HG03520 (cell line): ENCODE measurements around the gene KAZN.

ENCODE experiments used
- ATAC-seq: cut with Tn5 transposase; IDR thresholded peaks from one replicate; pipeline ENCODE4 v1.9.1; 2021; ENCODE audit warnings: mild to moderate bottlenecking, moderate library complexity; ENCODE audit not compliant: unreplicated experiment

The KAZN gene

DNA sequence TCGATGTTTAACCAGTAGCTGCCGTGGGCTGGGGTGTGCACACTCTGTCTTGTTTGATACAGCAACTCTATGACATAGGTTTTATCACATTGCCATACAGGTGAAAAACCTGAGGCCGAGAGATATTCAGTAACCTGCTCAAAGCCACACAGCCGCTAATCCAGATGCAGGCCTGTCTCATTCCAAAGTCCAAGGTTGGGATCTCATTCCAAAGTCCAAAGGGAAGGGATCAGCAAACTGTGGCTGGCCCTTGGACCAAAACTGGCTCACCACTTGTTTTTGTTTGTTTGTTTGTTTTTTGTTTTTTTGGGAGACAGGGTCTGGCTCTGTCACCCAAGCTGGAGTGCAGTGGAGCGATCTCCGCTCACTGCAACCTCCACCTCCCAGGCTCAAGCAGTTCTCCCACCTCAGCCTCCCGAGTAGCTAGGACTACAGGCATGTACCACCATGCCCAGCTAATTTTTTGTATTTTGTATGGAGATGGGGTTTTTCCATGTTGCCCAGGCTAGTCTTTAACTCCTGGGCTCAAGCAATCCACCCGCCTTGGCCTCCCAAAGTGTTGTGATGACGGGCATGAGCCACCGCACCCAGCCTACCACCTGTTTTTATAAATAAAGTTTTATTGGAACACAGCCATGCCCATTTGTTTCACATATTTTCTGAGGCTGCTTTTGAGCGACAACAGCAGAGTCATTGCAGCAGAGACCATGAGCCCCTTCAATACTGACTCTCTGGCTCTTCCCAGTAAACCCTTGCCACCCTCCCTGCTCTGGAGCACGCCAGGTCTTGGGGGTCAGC lies 391.6 kb downstream of the KAZN start:
- ATAC-seq, result no peak

DNA sequence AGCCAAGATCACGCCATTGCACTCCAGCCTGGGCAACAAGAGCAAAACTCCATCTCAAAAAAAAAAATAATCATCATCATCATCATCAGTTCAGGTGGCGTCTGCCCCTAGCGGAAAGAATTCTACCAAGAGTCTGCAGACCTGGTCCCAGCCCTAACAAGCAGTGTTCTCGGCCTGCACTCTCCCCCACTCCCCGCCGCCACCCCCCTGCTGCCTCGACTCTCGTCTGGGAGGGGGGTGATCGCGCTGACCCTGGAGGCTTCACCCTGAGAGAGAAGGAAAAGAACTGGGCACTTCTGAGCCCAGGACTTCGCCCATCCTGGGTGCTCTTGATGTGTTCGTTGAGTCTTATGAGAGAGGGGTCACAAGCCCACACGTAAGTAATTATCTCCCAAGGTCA lies 394.9 kb downstream of the KAZN start:
- ATAC-seq, result no peak

DNA sequence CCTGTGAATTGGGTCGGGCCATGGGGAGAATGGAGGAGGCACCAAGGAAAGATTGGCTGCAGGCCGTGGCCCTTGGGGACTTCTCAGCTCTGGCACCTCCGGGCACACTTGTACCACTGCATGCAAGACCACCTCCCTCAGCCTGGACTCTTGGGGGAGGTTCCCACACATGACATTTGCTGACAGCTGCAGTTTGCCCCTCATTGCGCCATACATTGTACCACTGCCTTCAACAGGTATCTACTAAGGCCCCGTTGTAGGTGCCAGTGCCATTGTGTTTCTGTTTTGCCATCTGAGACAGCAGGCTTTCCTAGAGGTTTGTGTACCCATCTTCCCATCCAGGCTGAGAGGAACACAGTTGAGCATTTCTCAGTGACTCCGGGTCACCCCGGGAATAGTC lies 395.7 kb downstream of the KAZN start:
- ATAC-seq, result no peak

DNA sequence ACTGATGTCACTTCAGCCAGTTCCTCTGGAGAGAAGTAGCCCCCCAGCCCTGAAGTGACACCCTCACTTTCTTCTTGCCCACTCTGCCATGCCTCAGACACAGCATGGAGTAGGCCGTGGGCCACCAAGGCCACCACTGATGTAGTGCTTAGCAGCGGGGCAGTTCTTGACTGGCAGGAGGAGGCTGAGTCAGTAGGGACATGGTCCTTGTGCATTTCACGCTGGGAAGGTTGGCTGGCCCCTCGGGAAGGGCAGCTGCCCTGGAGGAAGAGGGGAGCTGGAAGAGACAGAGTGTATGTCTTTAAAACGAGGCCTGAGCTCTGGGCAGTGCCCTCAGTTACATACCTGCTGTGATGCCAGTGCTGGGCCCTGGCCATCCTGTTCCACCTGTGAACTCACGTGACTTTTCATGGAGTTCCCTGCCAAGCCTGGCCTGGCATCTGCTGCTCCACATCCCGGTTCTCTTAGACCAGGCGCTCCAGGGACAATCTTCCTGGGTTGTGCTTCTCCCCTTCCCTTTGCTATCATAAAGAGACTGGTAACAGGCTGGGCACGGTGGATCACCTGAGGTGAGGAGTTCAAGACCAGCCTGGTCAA lies 396.5 kb downstream of the KAZN start:
- ATAC-seq, result no peak

DNA sequence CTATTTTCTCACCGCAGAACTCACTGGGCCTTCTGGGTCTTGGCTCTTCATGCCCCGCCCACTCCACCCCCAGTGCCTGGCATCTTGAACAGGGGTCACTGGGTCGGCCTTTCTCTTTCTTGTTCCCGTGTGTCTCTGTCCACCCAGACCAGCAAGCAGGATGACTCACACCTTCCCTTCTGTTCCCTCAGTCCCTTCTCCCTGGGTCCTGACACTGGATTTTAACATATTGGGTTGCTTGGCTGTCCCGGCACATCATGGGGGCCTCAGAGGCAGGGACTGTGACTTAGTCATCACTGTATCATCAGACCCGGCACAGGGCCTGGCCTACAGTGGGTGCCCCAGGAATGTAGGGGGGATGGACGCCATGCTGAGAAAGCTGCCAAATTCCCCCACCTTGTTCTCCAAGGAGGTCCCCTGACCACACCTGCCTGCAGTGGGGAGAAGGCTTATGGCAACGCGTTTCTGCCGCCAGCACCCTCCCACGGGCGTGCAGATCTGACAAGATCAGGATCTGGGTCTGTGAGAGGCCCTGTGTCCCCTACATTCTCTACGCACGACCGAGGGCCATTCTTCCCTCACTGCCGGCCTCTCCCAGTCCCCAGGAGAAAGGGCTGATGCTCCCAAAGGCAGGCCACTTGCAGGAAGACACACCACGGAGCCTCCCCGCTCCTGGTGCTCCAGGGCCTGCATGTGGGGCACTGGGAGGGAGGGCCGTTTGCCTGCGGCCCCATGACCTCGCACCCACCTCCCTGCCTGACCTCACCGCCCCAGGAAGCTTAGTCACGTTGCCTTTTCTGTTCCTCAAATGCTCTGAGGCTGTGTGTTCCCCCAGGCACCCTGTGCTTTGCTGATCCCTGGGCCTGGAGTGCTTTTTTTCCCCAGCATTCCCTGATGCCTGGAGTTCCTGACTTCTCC lies 397.9 kb downstream of the KAZN start:
- ATAC-seq, result no peak

DNA sequence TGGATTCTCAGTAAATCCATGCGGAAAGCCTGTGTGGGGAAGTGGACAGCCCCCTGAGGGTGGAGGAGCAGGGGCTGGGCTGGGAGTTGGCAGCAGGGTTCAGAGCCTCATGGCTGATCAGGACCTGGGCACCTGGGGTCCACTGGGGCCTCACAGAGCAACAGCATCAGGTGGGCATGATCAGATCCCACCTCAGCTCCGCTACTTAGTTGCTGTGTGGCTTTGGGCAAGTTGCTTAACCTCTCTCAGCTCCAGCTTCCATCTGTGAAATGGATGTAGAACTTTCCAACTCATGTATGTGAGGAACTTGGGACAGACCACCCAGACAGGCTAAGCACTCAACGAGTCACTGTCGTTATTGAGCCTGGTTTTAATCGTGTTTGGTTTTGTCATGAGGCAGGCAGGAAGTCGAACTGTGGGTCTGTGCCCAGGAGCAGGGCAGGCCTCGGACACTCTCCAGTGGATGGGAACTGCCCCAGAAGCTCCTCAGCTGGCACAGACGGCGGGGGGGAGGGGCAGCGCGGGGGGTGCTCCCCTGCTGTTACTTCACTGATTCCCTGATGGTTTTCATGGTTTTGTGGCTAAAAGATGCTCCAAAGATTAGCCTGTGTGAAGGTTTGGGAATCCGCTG lies 399.3 kb downstream of the KAZN start:
- ATAC-seq, result no peak

DNA sequence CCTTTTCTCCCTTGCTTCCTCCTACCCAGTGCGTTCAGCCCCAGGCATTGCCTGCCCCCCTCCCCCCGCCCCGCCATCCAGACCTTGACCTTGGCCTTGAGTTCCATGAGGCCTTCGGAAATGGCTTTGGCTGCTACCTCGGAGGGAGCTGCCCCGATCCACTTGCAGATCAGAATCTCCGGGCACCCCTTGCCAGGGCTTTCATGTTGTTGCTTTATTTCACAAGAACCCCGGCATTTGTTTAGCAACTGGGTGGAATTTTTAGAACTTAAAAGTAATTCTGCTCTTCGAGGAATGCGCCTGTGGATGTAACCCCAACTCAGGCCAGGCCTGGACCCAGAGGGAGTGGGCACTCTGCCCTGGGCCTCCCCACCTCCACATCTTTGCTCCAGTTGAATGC lies 401.0 kb downstream of the KAZN start:
- ATAC-seq, result no peak

DNA sequence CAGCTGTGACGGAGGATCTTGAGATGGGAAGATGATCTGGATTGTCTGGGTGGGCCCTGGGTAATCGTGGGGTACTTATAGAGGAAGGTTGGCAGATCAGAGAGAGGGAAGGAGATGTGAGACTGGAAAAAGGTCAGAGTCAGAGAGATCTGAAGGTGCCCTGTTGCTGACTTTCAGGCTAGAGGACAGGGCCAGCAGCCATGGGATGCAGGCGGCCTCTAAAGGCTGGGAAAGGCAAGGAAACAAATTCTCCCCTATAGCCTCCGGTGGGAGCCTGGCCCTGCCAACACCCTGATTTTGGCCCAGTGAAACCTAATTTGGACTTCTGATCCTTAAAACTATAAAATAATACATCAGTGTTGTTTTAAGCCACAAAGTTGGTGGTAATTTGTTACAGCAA lies 401.5 kb downstream of the KAZN start:
- no peak for ATAC-seq

DNA sequence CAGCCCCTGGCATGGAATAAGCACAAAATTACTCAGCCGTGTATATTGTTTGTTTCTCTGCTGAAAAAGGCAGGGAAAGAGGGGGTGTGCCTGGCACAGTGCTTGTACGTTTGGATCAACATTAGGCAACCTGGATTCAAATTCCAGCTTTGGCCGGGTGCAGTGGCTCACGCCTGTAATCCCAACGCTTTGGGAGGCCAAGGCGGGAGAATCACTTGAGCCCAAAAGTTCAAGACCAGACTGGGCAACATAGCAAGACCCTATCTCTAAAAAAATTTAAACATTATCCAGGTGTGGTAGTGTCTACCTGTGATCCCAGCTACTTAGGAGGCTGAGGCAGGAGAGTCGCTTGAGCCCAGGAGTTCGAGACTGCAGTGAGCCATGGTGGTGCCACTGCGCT lies 402.2 kb downstream of the KAZN start:
- no peak for ATAC-seq

DNA sequence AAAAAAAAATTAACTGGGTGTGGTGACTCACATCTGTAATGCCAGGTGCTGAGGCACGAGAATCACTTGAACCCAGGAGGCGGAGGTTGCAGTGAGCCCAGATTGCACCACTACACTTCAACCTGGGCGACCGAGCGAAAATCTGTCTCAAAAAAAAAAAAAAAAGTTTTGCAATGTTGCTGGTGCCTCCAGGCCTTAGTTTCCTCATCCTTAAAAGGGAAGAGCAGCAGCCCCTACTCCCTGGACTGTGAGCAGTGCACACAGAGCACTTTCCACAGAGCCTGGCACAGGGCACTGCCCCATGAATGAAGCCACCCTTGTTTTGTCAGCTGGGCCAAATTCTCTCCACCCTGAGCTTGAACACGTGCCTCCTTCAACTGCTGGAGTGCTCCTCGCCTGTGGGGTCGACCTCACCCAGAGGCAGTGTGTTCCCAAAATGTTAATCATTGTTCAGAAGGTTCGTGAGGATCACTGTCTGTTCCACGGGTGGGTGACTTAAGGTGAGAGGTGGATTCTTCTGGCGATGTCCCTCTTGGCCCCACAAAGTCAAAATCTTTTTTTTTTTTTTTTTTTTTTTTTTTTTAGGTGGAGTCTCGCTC lies 402.9 kb downstream of the KAZN start:
- ATAC-seq, result no peak

DNA sequence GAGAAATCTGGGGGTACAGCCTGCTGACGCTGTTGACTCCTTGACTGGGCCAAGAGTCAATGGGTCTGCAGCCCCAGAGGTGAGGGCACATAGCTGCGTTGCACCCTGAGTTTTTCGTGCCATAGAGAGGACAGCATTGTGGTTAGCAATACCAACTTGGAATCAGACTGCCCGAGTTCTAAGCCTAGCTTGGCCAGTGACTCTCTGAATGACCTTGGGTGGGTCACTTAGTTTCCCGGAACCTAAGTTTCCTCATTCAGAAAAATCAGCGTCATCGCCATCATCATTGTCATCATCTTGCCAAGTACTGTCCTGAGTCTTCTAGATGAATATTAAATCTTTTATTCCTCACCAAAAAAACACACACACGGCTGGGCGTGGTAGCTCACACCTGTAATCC lies 403.8 kb downstream of the KAZN start:
- no peak for ATAC-seq

DNA sequence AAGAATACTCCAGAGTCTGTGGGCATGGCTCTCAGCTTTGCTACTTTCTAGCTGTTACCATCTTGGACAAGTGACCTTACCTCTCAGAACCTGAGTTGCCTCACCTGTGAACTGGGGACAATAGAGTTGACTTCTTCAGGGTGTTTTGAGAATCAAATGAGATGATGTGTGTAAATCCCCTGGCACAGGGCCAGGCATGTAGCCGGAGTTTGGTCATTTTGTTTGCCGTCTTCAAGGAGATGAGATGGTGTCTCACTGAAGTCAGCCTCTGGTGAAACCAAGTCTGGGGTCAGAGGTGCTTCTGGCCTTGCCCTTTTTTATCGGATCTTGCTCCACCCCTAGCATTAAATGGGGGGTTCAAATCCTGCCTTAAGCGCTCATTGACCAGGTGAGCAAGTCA lies 405.9 kb downstream of the KAZN start:
- no peak for ATAC-seq

DNA sequence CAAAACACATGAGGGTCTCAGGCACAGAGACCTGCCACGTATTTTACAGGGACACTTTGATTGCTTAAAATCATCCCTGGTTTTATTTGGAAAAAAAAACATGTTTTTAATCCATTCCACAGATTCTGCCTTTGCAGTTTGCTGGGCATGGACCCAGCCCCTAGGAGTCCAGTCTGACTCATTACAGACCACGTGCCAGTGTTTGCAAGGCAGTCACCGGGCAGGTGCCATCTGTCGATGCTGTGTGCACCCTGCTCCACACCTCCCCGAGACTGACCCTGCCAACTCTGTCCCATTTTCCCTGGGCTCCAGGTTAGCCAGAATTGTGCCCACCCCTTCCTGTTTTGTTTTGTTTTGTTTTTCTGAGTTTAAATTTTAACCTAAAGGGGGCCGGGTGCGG lies 406.6 kb downstream of the KAZN start:
- ATAC-seq, result no peak

DNA sequence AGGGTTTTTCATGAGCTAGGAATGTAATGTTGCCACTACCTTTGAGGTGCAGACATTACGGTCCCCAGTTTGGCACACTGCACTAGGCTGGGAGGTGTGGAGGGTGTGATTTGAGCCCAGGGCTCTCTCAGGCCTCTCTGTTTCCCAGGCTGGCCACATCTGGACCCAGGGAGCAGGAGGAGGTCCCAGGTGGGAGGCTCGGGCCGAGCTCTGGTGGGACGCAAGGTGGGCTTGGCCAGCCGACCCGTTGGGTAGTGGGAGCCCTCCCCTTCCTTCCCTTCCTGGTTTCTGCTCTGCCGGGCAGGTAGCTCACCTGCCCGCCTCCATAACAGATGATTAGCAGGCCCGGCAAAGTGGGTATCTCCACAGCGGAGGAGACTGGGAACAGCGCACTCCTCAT lies 408.9 kb downstream of the KAZN start:
- ATAC-seq, result no peak

DNA sequence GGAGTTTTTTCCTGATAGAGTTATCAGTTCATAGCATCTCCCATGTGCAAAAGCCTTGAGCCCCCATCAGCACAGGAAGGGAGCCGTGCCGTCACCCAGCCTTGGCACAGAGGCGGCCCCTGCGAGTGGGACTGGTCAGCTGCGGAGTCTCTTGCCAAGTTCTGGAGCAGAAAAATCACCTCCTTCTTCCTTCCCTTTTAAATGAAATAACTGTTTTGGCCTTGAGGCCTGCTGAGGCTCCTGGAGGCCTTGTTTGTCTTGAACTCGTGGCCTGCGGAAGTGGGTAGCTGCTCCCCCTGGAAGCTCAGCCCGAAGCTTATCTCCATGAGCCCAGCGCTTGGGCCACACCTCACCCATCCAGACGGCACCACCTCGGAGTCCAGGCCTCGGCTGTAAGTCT lies 409.4 kb downstream of the KAZN start:
- ATAC-seq, result no peak

DNA sequence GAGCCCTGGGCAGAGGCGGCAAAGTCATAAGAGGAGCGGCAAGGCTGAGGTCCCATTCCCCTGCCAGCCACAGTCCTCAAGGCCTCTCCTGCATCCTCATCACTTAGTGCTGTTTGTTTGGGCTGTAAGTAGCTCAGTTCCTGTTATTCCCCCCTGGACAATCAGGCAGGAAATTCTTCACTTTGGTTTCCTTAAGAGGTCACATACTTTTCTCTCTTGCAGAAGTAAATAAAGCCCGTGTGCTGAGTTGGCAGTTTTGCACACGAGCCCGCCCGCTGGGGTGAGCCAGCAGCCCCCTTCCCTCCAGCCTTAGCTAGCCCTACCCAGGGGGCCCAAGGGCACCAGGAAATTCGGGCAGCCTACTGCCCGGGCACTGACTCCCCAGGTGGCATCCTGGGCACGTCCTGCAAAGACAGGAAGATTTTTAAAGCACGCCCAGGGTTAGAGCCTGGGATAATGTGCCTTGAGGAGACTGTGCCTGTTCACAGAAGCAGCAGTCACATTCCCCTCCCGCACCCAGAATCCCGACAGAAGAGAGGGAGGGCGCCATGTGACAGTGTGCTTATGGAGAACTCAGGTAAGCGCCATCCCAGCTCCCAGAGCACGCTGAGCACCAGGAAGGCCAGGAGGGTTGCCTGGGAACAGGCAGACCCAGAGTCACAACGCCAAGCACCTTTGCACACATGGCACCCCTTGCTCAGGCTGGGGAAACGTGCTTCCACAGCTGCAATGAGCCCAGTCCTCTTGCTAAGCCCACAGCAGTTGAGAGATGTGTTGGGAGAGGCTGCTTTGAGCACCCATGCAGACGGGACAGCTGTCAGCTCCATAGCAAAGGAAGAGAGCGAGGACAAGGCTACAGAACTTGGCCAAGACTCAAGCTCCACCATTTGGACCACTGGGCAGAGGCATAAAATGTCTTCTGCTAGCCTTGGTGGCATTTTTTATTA lies 410.6 kb downstream of the KAZN start:
- ATAC-seq, result no peak

DNA sequence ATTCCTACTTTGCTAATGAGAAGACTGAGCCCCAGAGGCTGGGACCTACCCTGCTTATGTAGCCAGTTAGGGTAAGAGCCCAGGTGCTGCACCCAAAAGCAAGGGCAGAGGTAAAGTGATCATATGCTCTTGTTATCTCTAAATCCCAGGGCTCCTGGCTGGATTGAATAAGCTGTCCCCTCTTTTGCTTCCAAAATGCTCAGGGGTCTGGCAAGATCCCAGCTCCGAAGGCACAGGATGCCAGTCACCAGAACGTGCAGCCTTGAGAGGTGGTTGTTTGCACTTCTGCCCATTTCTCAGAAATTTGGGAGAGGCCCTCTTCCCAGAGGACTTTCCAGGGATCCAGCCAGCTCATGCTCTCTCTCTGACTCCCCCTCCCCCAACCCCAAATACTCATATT lies 412.7 kb downstream of the KAZN start:
- ATAC-seq, result no peak

DNA sequence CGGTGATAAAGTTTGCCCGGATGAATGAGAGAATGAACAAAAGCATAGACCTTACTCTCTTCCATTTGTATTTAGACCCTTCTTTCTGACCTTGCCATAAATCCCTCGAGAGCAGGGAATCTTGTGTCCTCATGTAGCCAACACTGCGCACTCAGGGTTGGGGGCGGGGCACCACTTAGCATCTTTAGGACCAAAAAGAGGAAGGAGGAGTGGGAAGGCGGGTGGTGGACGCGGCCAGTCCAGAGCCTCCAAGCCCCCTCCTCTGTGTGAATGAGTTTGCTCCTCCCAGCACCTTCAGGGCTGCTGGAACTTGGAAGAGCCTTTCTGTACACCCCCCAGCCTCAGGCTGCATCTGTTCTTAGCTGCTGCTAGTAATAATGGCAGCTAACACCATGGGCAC lies 413.2 kb downstream of the KAZN start:
- ATAC-seq, result no peak

DNA sequence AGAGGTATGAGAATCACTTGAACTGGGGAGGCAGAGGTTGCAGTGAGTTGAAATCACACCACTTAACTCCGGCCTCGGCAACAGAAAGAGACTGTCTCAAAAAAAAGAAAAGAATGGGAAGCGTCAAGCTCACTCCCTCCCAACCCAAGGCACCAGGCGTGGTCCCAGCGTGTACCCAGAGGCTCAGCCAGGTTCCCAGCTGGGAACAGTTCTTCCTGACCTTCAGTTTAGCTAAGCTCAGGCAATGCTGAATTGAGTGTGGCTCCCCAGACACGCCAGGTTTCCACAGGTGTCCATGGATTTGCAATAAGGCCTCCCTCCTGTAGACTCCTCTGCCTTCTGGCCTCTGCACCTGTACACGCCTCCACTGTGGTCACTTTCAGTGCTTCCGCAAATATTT lies 414.3 kb downstream of the KAZN start:
- ATAC-seq, result no peak

DNA sequence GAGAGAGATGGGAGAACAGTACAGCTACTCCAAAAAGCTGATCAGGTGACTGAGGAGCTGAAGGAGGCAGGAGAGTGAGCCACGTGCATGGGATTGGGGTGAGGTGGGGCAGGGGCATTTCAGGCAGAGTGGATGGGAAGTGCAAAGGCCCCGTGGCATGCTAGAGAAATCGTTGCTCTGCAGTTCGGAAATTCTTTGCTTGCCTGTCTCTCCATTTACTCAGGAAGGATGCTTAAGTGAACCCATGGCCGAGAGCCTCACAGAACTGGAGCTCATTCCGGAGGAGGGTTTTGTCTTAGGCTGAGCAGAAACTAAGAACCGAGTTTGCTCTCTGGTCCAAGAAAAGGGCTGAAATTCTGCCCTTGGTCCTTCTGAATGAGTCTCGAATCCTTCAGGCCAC lies 415.3 kb downstream of the KAZN start:
- ATAC-seq, result no peak
